Measurements from ENCODE around the gene ALX4. TPM values are rescaled to one million over a fixed set of nuclear protein-coding genes. Genes with fewer than 3 reads are reported as not detected.

Gene ALX4
- total RNA-seq, 2 experiments from 2014 or later, result not detected

GRCh38 chr11:44285756-44286155 is 24.2 kb downstream of the ALX4 start:
- no peak overlapping the region for H3K27ac Mint-ChIP-seq
- ATAC-seq (ENCODE audit: poor library complexity) (no peak), DNase-seq (no peak)
- H3K4me1 ChIP-seq (ENCODE audit: insufficient read depth, low read length), result no peaks in the 10 kb centered on the region
- H3K4me1 Mint-ChIP-seq (ENCODE audit: low read depth), result no peaks in the 10 kb centered on the region
- no peaks in the 10 kb centered on the region for H3K36me3 Mint-ChIP-seq (ENCODE audit: low read depth)
- H3K27ac ChIP-seq (ENCODE audit: low read depth in 1 of 2, low read length in 2 of 2), result no peak overlapping the region
- no peaks in the 10 kb centered on the region for H3K9me3 Mint-ChIP-seq
- no peaks in the 10 kb centered on the region for H3K9me3 ChIP-seq (ENCODE audit: control insufficient read depth in 1 of 2, insufficient read depth in 1 of 2, low read length in 2 of 2)
- H3K36me3 ChIP-seq (ENCODE audit: insufficient read depth, low read length), result no peaks in the 10 kb centered on the region
- no peak overlapping the region for H3K4me3 Mint-ChIP-seq
- TF ChIP-seq CTCF (IDR thresholded peaks at IDR 0.05), result no peak
- intact Hi-C loops (cut with DNase I, micrococcal nuclease), result loop anchor here (1.0 to 10.0 kb wide), 4 partner anchors 253 to 627 kb away; no protein-coding TSS in a partner anchor
- H3K27me3 Mint-ChIP-seq, result peaks cover 7% of the 10 kb centered on the region
- ChIA-PET POLR2A (no interaction called here), CTCF (interaction anchor here (0.9 kb wide), 1 partner anchor 10 kb away, joined by 3 read pairs; no protein-coding TSS in a partner anchor)
- H3K27me3 ChIP-seq (ENCODE audit: control insufficient read depth in 1 of 2, insufficient read depth in 2 of 2, low read length in 2 of 2), result no peaks in the 10 kb centered on the region
- no peak overlapping the region for H3K4me3 ChIP-seq (ENCODE audit: low read length)

DNA sequence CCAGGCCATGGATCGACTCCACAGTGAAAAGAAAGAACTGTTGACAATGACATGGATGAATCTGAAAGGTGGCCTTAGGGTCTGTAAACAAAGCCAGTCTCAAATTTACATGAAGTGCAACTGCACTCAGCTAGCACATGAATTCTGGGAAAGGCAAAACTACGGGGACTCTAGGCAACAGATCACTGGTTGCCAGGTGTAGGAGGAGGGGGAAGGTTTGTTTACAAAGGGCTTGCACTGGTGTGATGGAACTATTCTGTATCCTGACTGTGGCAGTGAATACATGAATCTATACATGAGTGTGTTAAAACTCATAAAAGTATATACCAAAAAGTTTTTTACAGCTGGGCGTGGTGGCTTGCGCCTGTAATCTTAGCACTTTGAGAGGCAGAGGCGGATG is 27.3 kb downstream of the ALX4 start:
- H3K36me3 ChIP-seq (ENCODE audit: insufficient read depth, low read length), result no peaks in the 10 kb centered on the region
- Mint-ChIP-seq H3K27ac (no peak overlapping the region), H3K9me3 (no peaks in the 10 kb centered on the region), H3K4me1 (ENCODE audit: low read depth) (no peaks in the 10 kb centered on the region), H3K4me3 (no peak overlapping the region), H3K36me3 (ENCODE audit: low read depth) (no peaks in the 10 kb centered on the region), H3K27me3 (peaks cover 4% of the 10 kb centered on the region)
- ChIA-PET CTCF (no interaction called here), POLR2A (no interaction called here)
- no peaks in the 10 kb centered on the region for H3K27me3 ChIP-seq (ENCODE audit: control insufficient read depth in 1 of 2, insufficient read depth in 2 of 2, low read length in 2 of 2)
- no peaks in the 10 kb centered on the region for H3K9me3 ChIP-seq (ENCODE audit: control insufficient read depth in 1 of 2, insufficient read depth in 1 of 2, low read length in 2 of 2)
- H3K4me1 ChIP-seq (ENCODE audit: insufficient read depth, low read length), result no peaks in the 10 kb centered on the region
- no peak overlapping the region for H3K27ac ChIP-seq (ENCODE audit: low read depth in 1 of 2, low read length in 2 of 2)
- no peak for ATAC-seq (ENCODE audit: poor library complexity)
- H3K4me3 ChIP-seq (ENCODE audit: low read length), result no peak overlapping the region
- no peak for TF ChIP-seq CTCF (IDR thresholded peaks at IDR 0.05)
- DNase-seq, result no peak
- intact Hi-C loops (cut with DNase I, micrococcal nuclease), result loop anchor here in 1 of 2 experiments (10.0 kb wide), 1 partner anchor 332 kb away; no protein-coding TSS in a partner anchor

DNA sequence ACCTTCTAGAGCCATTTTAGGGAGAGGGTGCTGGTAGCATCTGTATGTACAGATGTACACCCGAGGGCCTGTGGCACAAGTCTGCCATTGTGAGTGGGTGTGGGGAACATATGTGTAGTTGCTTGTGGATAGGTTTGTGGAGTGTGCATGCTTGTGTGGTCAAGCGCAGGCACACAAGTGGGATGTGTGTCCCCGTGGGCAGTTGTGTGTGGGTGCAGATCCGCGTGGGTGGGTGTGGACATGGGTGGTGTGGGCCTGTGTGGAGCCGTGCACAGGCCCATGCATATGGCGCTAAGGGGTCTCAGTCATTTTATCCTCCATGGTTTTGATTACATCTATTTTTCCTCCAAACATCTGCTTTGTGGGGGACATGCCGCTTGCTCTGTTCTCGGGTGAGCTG is 28.8 kb downstream of the ALX4 start:
- ChIA-PET POLR2A (no interaction called here), CTCF (no interaction called here)
- ATAC-seq (ENCODE audit: poor library complexity) (no peak), DNase-seq (no peak)
- intact Hi-C loops (cut with DNase I, micrococcal nuclease), result loop anchor here in 1 of 2 experiments (10.0 kb wide), 1 partner anchor 334 kb away; no protein-coding TSS in a partner anchor
- H3K36me3 ChIP-seq (ENCODE audit: insufficient read depth, low read length), result no peaks in the 10 kb centered on the region
- no peaks in the 10 kb centered on the region for H3K9me3 ChIP-seq (ENCODE audit: control insufficient read depth in 1 of 2, insufficient read depth in 1 of 2, low read length in 2 of 2)
- no peak overlapping the region for H3K27ac ChIP-seq (ENCODE audit: low read depth in 1 of 2, low read length in 2 of 2)
- H3K4me3 Mint-ChIP-seq, result no peak overlapping the region
- H3K4me1 ChIP-seq (ENCODE audit: insufficient read depth, low read length), result no peaks in the 10 kb centered on the region
- no peaks in the 10 kb centered on the region for H3K4me1 Mint-ChIP-seq (ENCODE audit: low read depth)
- H3K27ac Mint-ChIP-seq, result no peak overlapping the region
- H3K4me3 ChIP-seq (ENCODE audit: low read length), result no peak overlapping the region
- peaks cover 4% of the 10 kb centered on the region for H3K27me3 Mint-ChIP-seq
- no peak for TF ChIP-seq CTCF (IDR thresholded peaks at IDR 0.05)
- H3K36me3 Mint-ChIP-seq (ENCODE audit: low read depth), result no peaks in the 10 kb centered on the region
- no peaks in the 10 kb centered on the region for H3K27me3 ChIP-seq (ENCODE audit: control insufficient read depth in 1 of 2, insufficient read depth in 2 of 2, low read length in 2 of 2)
- no peaks in the 10 kb centered on the region for H3K9me3 Mint-ChIP-seq

All from CD4-positive, alpha-beta T cell (primary cell).